Measurements from ENCODE around the gene SOWAHD. TPM values are rescaled to one million over a fixed set of nuclear protein-coding genes. Genes with fewer than 3 reads are reported as not detected.

Gene SOWAHD
- total RNA-seq, 4 donors from 2014 or later, result 0.64 to 1.5 TPM; not detected in 2

DNA sequence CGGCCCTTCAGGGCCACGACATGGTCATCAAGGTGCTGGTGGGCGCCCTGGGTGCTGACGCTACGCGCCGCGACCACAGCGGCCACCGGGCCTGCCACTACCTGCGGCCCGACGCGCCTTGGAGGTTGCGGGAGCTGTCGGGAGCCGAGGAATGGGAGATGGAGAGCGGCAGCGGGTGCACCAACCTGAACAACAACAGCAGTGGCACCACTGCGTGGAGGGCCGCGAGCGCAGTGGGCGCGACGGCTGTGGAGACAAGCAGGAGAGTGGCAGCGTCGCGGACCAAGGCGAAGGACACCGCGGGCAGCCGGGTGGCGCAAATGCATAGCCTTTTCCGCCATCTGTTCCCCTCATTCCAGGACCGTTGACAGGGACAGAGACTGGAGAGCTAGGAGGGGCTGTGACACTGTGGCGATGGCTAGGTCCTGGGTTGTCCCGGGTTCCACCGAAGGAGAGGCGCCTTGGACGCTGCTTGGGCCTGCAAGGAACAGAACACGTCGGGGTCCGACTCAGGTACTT is 919 bp downstream of the SOWAHD start:
- Histone ChIP-seq H3K4me1 (peaks cover 0 to 25% (median 5%) of the 10 kb centered on the region in 4 donors), H3K36me3 (no peaks in the 10 kb centered on the region), H3K27ac (peak overlapping the region; percentile 80 to 91 (median 87)), H3K27me3 (no peaks in the 10 kb centered on the region), H3K4me3 (peak overlapping the region in 3 of 4 donors; percentile 45 to 66 (median 47)), H3K9me3 (no peaks in the 10 kb centered on the region)
- 91% methylated on average over 38 of the region's 44 CpGs; no CpG with 5 or more reads in 1 of the 2 donors for WGBS, 2 donors (ENCODE audit: low coverage in 1 of 2)
- DNase-seq, result no peak
- in situ Hi-C loops (cut with MboI; ENCODE audit: low pct_ligation_motif_present in 1 of 4, low pct_unique_long_range_greater_than_20kb in 1 of 4, low sequenced_read_pairs in 3 of 4), result no loop called here
- TF ChIP-seq POLR2A (IDR thresholded peaks at IDR 0.05) (no peak), CTCF (IDR thresholded peaks at IDR 0.05) (no peak), EP300 (IDR thresholded peaks at IDR 0.05; ENCODE audit: low read depth) (no peak), POLR2AphosphoS5 (IDR thresholded peaks at IDR 0.05) (no peak)
- intact Hi-C loops (cut with DNase I; ENCODE audit: low total_unique reads), result no loop called here

GRCh38 chrX:119760026-119760877 is 1.9 kb downstream of the SOWAHD start:
- 62 to 80% methylated on average over 7 to 18 of the region's 18 CpGs for WGBS, 2 donors (ENCODE audit: low coverage in 1 of 2)
- in situ Hi-C loops (cut with MboI; ENCODE audit: low pct_ligation_motif_present in 1 of 4, low pct_unique_long_range_greater_than_20kb in 1 of 4, low sequenced_read_pairs in 3 of 4) (no loop called here), intact Hi-C loops (cut with DNase I; ENCODE audit: low total_unique reads) (no loop called here)
- TF ChIP-seq CTCF (IDR thresholded peaks at IDR 0.05) (no peak), POLR2A (IDR thresholded peaks at IDR 0.05) (no peak), POLR2AphosphoS5 (IDR thresholded peaks at IDR 0.05) (no peak), EP300 (IDR thresholded peaks at IDR 0.05; ENCODE audit: low read depth) (no peak)
- Histone ChIP-seq H3K4me3 (peak overlapping the region in 1 of 4 donors; percentile 66), H3K4me1 (peaks cover 0 to 25% (median 5%) of the 10 kb centered on the region in 4 donors), H3K36me3 (no peaks in the 10 kb centered on the region), H3K27ac (no peak overlapping the region), H3K27me3 (no peaks in the 10 kb centered on the region), H3K9me3 (no peaks in the 10 kb centered on the region)
- no peak for DNase-seq

DNA sequence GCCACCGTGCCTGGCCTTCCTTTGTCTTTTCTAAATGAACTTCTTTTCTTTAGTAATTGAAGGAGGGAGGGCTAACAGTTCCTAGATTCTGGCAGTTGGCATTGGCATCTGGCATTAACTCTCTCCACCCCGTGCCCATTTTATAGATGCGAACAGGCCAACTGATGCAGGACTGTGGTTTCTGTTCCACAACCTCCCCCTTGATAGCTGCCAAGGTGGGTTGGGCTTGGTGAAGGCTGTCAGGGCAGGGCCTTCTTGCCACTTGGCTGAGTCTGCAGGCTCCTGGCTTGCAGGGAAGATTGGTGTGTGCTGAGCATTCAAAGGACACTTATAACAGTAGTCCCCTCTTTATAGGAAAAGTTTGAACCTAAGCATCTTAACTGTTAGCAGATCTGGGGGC is 4.3 kb downstream of the SOWAHD start:
- in situ Hi-C loops (cut with MboI; ENCODE audit: low pct_ligation_motif_present in 1 of 4, low pct_unique_long_range_greater_than_20kb in 1 of 4, low sequenced_read_pairs in 3 of 4) (no loop called here), intact Hi-C loops (cut with DNase I; ENCODE audit: low total_unique reads) (no loop called here)
- Histone ChIP-seq H3K4me1 (peaks cover 0 to 11% (median 5%) of the 10 kb centered on the region in 4 donors), H3K9me3 (no peaks in the 10 kb centered on the region), H3K4me3 (no peak overlapping the region), H3K27me3 (no peaks in the 10 kb centered on the region), H3K27ac (no peak overlapping the region), H3K36me3 (no peaks in the 10 kb centered on the region)
- TF ChIP-seq POLR2A (IDR thresholded peaks at IDR 0.05), result no peak
- 70% methylated on average over 3 of the region's 3 CpGs; no CpG with 5 or more reads in 1 of the 2 donors for WGBS, 2 donors (ENCODE audit: low coverage in 1 of 2)
- no peak for DNase-seq

DNA sequence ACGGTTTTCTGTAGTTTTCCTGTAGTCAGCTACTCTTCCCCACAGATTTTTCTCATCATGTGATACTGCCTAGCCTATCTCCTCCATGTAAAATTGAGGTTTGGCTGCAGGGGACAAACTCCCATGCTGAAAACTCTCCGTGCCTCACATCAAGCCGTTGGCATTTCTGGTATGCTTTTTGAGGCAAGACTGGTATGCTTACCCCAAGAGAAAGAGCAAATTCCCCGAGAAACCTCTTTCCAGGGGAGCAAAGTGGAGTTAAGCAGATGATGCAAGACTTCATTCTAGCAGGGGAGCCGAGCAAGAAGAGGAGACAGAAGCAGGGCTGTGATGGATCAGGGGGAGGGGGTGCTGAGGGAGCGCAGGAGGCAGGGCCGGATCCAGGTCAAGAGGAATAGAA is 4.8 kb downstream of the SOWAHD start:
- no peak overlapping the region for H3K4me3 ChIP-seq
- DNase-seq, result no peak
- in situ Hi-C loops (cut with MboI; ENCODE audit: low pct_ligation_motif_present in 1 of 4, low pct_unique_long_range_greater_than_20kb in 1 of 4, low sequenced_read_pairs in 3 of 4), result no loop called here
- H3K27ac ChIP-seq, result no peak overlapping the region
- H3K4me1 ChIP-seq, result peaks cover 0 to 7% (median 4%) of the 10 kb centered on the region in 4 donors
- no peak for TF ChIP-seq POLR2AphosphoS5 (IDR thresholded peaks at IDR 0.05)
- TF ChIP-seq EP300 (IDR thresholded peaks at IDR 0.05; ENCODE audit: low read depth), result no peak
- TF ChIP-seq CTCF (IDR thresholded peaks at IDR 0.05), result no peak
- no peak for TF ChIP-seq POLR2A (IDR thresholded peaks at IDR 0.05)
- H3K9me3 ChIP-seq, result no peaks in the 10 kb centered on the region
- H3K27me3 ChIP-seq, result no peaks in the 10 kb centered on the region
- intact Hi-C loops (cut with DNase I; ENCODE audit: low total_unique reads), result no loop called here
- WGBS, 2 donors (ENCODE audit: low coverage in 1 of 2), result 40 to 70% methylated on average over 1 to 7 of the region's 7 CpGs
- H3K36me3 ChIP-seq, result no peaks in the 10 kb centered on the region
